DOHH2 (cell line): ENCODE measurements around the gene ATXN3L.

ENCODE experiments used
- H3F3A ChIP-seq: fragments of 200-600 bp; sonication (generic), shearing (Covaris generic); 2 replicates; pipeline ENCODE4 v1.6.0; 2016; ENCODE audit warnings: antibody characterized with exemption, mild to moderate bottlenecking; ENCODE audit not compliant: control insufficient read depth, insufficient read depth
- H3K27ac ChIP-seq: fragments of 200-600 bp; sonication (generic); 2 replicates; pipeline ENCODE4 v1.5.1; 2014; ENCODE audit warnings: low read depth, mild to moderate bottlenecking, low read length, moderate library complexity
- H3K27me3 ChIP-seq: fragments of 200-600 bp; sonication (generic); 2 replicates; pipeline ENCODE4 v1.6.1; 2014; ENCODE audit warnings: mild to moderate bottlenecking, low read length, mixed read lengths; ENCODE audit not compliant: control insufficient read depth
- H3K36me3 ChIP-seq: fragments of 200-600 bp; sonication (generic); 2 replicates; pipeline ENCODE4 v1.6.1; 2014; ENCODE audit warnings: mild to moderate bottlenecking, low read length, moderate library complexity, mixed read lengths; ENCODE audit not compliant: control insufficient read depth
- H3K4me1 ChIP-seq: fragments of 200-600 bp; sonication (generic); 2 replicates; pipeline ENCODE4 v1.6.1; 2014; ENCODE audit warnings: mild to moderate bottlenecking, low read length, mixed read lengths; ENCODE audit not compliant: control insufficient read depth
- H3K4me2 ChIP-seq: fragments of 200-600 bp; sonication (generic); 2 replicates; pipeline ENCODE4 v1.6.0; 2014; ENCODE audit warnings: mild to moderate bottlenecking, low read length, moderate library complexity
- H3K4me3 ChIP-seq: fragments of 200-600 bp; sonication (generic); 2 replicates; pipeline ENCODE4 v1.5.1; 2014; ENCODE audit warnings: mild to moderate bottlenecking, low read length, mixed read lengths
- H3K79me2 ChIP-seq: fragments of 200-600 bp; sonication (generic); 2 replicates; pipeline ENCODE4 v1.6.1; 2014; ENCODE audit warnings: mild to moderate bottlenecking, low read length, mixed read lengths; ENCODE audit not compliant: control insufficient read depth
- H3K9me2 ChIP-seq: fragments of 200-600 bp; sonication (generic); replicated peaks from 2 replicates; pipeline ENCODE4 v1.6.1; 2014; ENCODE audit warnings: mild to moderate bottlenecking, low read length, mixed read lengths; ENCODE audit not compliant: control insufficient read depth
- H3K9me3 ChIP-seq: fragments of 200-600 bp; sonication (generic); 2 replicates; pipeline ENCODE4 v1.6.1; 2014; ENCODE audit warnings: antibody characterized with exemption, low read length, mixed read lengths; ENCODE audit not compliant: control insufficient read depth, insufficient read depth
- H4K20me1 ChIP-seq: fragments of 200-600 bp; sonication (generic); 2 replicates; pipeline ENCODE4 v1.6.0; 2014; ENCODE audit warnings: low read depth, mild to moderate bottlenecking, antibody characterized with exemption, low read length, moderate library complexity; ENCODE audit not compliant: control insufficient read depth, insufficient read depth
- EZH2phosphoT487 ChIP-seq: fragments of 200-600 bp; sonication (generic); IDR thresholded peaks from 2 replicates; pipeline ENCODE4 v1.6.1; 2017; ENCODE audit warnings: borderline replicate concordance, mild to moderate bottlenecking, antibody characterized with exemption, low read length, moderate library complexity, mixed read lengths
- TF ChIP-seq, protein P1 (sequence below): fragments of 200-600 bp; sonication (generic); IDR thresholded peaks from one replicate; pipeline ENCODE4 v1.5.1; 2014; ENCODE audit warnings: antibody characterized with exemption, mild to moderate bottlenecking, low read depth, low read length; ENCODE audit not compliant: poor library complexity, severe bottlenecking

ATXN3L gene

DNA sequence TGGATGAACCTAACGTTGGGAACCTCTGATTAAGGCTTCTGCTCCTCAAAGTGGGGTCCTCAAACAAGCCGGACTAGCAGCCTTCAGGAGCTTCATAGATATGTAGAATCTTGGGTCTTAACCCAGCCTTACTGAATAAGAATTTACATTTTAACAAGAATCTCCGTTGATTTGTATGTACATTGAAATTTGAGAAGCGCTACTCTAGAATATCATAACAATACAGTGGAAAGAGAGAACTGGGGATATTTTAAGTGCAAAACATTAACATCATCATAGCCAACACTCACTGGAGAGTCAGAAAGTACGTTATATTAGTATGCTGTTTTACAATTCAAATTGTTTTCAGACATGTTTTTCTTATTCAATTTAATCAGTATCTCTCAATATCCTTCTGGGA lies 31.2 kb downstream of the ATXN3L start:
- H3K4me3 ChIP-seq, result no peak overlapping the region
- H3F3A ChIP-seq, result no peaks in the 10 kb centered on the region
- H3K79me2 ChIP-seq, result no peaks in the 10 kb centered on the region
- H3K9me3 ChIP-seq, result peaks cover 9% of the 10 kb centered on the region
- no peak overlapping the region for H3K27ac ChIP-seq
- TF ChIP-seq EZH2phosphoT487, result no peak
- TF ChIP-seq, protein P1, sequence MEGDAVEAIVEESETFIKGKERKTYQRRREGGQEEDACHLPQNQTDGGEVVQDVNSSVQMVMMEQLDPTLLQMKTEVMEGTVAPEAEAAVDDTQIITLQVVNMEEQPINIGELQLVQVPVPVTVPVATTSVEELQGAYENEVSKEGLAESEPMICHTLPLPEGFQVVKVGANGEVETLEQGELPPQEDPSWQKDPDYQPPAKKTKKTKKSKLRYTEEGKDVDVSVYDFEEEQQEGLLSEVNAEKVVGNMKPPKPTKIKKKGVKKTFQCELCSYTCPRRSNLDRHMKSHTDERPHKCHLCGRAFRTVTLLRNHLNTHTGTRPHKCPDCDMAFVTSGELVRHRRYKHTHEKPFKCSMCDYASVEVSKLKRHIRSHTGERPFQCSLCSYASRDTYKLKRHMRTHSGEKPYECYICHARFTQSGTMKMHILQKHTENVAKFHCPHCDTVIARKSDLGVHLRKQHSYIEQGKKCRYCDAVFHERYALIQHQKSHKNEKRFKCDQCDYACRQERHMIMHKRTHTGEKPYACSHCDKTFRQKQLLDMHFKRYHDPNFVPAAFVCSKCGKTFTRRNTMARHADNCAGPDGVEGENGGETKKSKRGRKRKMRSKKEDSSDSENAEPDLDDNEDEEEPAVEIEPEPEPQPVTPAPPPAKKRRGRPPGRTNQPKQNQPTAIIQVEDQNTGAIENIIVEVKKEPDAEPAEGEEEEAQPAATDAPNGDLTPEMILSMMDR, result no peak
- no peak overlapping the region for H3K4me2 ChIP-seq
- no peaks in the 10 kb centered on the region for H4K20me1 ChIP-seq
- no peaks in the 10 kb centered on the region for H3K36me3 ChIP-seq
- H3K27me3 ChIP-seq, result no peaks in the 10 kb centered on the region
- peaks cover 5% of the 10 kb centered on the region for H3K4me1 ChIP-seq
- no peaks in the 10 kb centered on the region for H3K9me2 ChIP-seq

DNA sequence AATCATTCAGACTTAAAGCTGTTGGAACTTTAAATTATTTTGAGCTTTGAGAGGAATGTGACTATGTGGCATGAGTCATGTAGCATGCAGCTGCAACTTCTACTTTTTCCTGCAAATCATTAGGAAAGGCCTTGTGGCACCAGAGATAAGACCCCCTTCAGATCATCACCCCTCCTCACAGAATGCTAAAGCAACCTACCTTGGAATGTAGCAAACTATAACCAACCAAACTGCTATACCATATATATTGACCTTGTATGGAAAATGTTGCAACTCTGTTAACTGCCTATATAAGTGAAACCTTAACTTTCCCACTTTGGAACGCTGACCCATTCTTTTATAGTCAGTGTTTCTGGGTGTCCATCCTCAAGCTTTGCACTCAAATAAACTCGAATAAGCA lies 32.0 kb downstream of the ATXN3L start:
- H3K4me2 ChIP-seq, result no peak overlapping the region
- H3K36me3 ChIP-seq, result no peaks in the 10 kb centered on the region
- H3K4me3 ChIP-seq, result no peak overlapping the region
- no peaks in the 10 kb centered on the region for H3K9me2 ChIP-seq
- H3K27me3 ChIP-seq, result no peaks in the 10 kb centered on the region
- H3K27ac ChIP-seq, result no peak overlapping the region
- no peak for TF ChIP-seq EZH2phosphoT487
- TF ChIP-seq, protein P1, result no peak
- H3F3A ChIP-seq, result no peaks in the 10 kb centered on the region
- H3K4me1 ChIP-seq, result peaks cover 12% of the 10 kb centered on the region
- no peaks in the 10 kb centered on the region for H3K79me2 ChIP-seq
- peaks cover 9% of the 10 kb centered on the region for H3K9me3 ChIP-seq
- no peaks in the 10 kb centered on the region for H4K20me1 ChIP-seq

DNA sequence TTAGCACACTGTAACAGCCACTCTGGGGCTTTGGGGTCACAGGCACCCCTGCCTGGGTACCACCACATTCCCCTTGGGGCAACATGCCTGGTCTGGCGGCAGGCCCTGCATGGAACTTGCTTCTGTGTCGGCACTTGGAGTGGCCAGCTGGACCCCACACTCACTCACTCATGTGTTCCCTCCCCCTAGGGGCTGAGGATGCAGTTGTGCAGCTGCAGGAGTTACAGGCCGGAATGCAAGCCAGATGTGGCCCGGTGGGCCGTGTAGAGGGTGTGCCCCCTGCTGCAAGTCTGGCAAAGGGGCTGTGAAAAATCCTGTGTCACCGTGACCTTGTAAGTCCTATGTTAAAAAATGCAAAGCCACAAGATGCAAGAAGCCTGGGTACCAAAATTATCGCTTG lies 34.2 kb downstream of the ATXN3L start:
- H3K4me1 ChIP-seq, result peaks cover 12% of the 10 kb centered on the region
- no peaks in the 10 kb centered on the region for H3F3A ChIP-seq
- no peak overlapping the region for H3K4me3 ChIP-seq
- no peaks in the 10 kb centered on the region for H3K27me3 ChIP-seq
- no peaks in the 10 kb centered on the region for H3K9me2 ChIP-seq
- H3K36me3 ChIP-seq, result no peaks in the 10 kb centered on the region
- no peaks in the 10 kb centered on the region for H4K20me1 ChIP-seq
- H3K79me2 ChIP-seq, result no peaks in the 10 kb centered on the region
- no peak overlapping the region for H3K27ac ChIP-seq
- TF ChIP-seq EZH2phosphoT487, result no peak
- TF ChIP-seq, protein P1, result no peak
- H3K9me3 ChIP-seq, result peaks cover 9% of the 10 kb centered on the region
- no peak overlapping the region for H3K4me2 ChIP-seq

- no peaks in the 10 kb centered on the region for H3K36me3 ChIP-seq
- no peak overlapping the region for H3K4me3 ChIP-seq
- TF ChIP-seq EZH2phosphoT487, result no peak
- TF ChIP-seq, protein P1, result no peak
- no peak overlapping the region for H3K27ac ChIP-seq
- peaks cover 12% of the 10 kb centered on the region for H3K4me1 ChIP-seq
- H3K79me2 ChIP-seq, result no peaks in the 10 kb centered on the region
- no peaks in the 10 kb centered on the region for H3K27me3 ChIP-seq
- no peaks in the 10 kb centered on the region for H3K9me2 ChIP-seq
- H3K9me3 ChIP-seq, result peaks cover 9% of the 10 kb centered on the region
- H3F3A ChIP-seq, result no peaks in the 10 kb centered on the region
- no peak overlapping the region for H3K4me2 ChIP-seq
- no peaks in the 10 kb centered on the region for H4K20me1 ChIP-seq
Measured at GRCh38 chrX:13285229-13285628, 34.6 kb downstream of the ATXN3L start.
